ENCODE measurements around the gene SELENOM. TPM values are rescaled to one million over a fixed set of nuclear protein-coding genes. Genes with fewer than 3 reads are reported as not detected.
A peak's percentile ranks its signal among the peaks of the same experiment; 100 is the strongest.
"Not testable (repeated sequence)": the region's sequence is repeated elsewhere in the genome, so short reads cannot be mapped to it uniquely, and the experiment has no call there.

SELENOM gene
- total RNA-seq, 1 donor from 2014 or later, result 35.0 TPM

DNA sequence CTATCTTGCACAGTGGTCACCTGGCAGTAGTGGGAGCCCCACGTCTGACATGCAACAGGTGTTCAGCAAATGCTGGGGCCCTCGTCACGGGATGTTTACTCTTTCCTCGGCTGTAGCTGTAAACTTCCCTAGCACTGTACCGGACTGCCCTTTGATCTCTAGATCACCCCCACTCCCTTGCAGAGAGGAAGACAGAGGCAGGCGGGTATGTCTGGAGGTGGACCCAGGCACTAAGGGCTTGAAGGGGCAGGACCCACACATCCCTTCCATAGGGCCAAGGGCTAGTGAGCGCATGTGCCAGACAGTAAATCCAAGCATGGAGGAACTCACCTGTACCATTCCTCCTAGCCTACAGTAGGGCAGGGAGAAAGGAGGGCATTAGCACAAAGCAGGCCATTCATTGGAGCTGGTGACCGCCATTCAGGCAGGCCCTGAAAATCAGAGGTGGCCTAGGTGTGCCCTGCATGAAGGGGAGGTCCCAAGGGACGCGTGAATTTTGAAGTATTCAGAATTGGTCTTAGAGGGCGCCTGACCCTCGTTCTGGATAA, 28.2 kb downstream of the SELENOM start:
- Histone ChIP-seq H3K27me3 (ENCODE audit: control insufficient read depth, insufficient read depth, low read length) (no peaks in the 10 kb centered on the region), H3K4me3 (ENCODE audit: low read depth, low read length) (no peak overlapping the region), H3K36me3 (ENCODE audit: control insufficient read depth, insufficient read depth, low read length) (no peaks in the 10 kb centered on the region)
- TF ChIP-seq, protein P1, sequence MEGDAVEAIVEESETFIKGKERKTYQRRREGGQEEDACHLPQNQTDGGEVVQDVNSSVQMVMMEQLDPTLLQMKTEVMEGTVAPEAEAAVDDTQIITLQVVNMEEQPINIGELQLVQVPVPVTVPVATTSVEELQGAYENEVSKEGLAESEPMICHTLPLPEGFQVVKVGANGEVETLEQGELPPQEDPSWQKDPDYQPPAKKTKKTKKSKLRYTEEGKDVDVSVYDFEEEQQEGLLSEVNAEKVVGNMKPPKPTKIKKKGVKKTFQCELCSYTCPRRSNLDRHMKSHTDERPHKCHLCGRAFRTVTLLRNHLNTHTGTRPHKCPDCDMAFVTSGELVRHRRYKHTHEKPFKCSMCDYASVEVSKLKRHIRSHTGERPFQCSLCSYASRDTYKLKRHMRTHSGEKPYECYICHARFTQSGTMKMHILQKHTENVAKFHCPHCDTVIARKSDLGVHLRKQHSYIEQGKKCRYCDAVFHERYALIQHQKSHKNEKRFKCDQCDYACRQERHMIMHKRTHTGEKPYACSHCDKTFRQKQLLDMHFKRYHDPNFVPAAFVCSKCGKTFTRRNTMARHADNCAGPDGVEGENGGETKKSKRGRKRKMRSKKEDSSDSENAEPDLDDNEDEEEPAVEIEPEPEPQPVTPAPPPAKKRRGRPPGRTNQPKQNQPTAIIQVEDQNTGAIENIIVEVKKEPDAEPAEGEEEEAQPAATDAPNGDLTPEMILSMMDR (IDR thresholded peaks at IDR 0.05; ENCODE audit: insufficient read depth, low read length, severe bottlenecking), result no peak
- no peak for FAIRE-seq
- no peak for DNase-seq (ENCODE audit: low read depth)

DNA sequence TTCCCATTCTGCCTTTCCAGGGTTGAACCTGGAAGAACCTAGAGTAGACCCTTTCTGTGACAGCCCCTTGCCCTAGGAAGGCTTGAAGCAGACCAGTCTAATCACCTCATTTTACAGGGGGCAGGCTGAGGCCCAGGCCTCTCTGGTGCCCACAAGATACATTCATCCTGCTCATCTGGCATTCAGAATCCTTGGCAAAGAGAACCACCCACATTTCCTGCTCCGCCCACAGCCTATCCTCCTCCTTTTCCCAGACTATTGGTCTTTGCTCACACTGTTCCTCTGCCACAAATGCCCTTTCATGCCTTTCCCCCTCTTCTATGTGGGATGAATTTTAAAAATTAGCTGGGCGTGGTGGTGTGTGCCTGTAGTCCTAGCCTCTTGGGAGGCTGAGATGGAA, 29.0 kb downstream of the SELENOM start:
- H3K4me3 ChIP-seq (ENCODE audit: low read depth, low read length); DNase-seq (ENCODE audit: low read depth); H3K36me3 ChIP-seq (ENCODE audit: control insufficient read depth, insufficient read depth, low read length); H3K27me3 ChIP-seq (ENCODE audit: control insufficient read depth, insufficient read depth, low read length); FAIRE-seq: not testable (repeated sequence)

DNA sequence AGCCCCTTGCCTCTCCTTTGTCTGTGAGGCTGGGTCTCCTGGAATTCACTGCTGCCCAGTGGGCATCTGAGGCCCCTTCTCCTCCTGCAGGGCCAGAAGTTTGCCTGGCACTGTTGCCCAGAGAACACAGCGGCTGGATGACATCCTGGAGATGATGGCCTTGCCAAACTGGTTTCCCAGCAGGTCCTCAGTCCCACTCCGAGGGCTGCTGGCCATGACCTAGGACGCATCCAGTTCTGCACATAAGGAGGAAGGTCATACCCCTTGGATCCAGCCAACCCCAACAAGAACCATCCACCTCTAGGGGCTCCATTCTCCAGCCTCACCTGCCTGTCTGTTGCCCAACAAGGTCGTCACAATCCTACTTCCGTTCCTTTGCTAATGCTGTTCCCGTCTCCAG, 29.7 kb downstream of the SELENOM start:
- FAIRE-seq, result no peak
- H3K27me3 ChIP-seq (ENCODE audit: control insufficient read depth, insufficient read depth, low read length), result no peaks in the 10 kb centered on the region
- H3K36me3 ChIP-seq (ENCODE audit: control insufficient read depth, insufficient read depth, low read length), result no peaks in the 10 kb centered on the region
- TF ChIP-seq, protein P1 (IDR thresholded peaks at IDR 0.05; ENCODE audit: insufficient read depth, low read length, severe bottlenecking), result no peak
- H3K4me3 ChIP-seq (ENCODE audit: low read depth, low read length), result no peak overlapping the region
- no peak for DNase-seq (ENCODE audit: low read depth)

DNA sequence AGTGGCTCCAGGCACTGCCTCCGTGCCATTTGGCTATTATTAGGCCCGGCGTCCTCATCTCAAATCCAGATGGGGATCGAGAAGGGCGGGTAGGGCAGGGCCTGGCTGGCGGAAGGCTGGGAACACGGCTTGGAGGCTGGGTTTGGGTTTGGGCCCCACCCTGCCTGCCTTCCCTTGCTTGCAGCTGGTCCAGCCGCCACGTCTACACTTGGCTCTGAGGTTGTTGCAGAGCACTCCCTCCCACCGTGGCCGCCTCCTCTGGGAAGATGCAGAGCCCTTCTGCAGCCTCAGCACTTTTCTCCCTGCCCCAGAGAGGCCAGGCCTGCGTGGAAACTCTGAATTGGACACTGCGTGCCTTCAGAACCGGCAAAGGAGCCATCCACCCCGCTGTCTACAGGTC, 31.4 kb downstream of the SELENOM start:
- DNase-seq (ENCODE audit: low read depth), result no peak
- FAIRE-seq, result no peak
- Histone ChIP-seq H3K27me3 (ENCODE audit: control insufficient read depth, insufficient read depth, low read length) (no peaks in the 10 kb centered on the region), H3K36me3 (ENCODE audit: control insufficient read depth, insufficient read depth, low read length) (no peaks in the 10 kb centered on the region), H3K4me3 (ENCODE audit: low read depth, low read length) (no peak overlapping the region)
- TF ChIP-seq, protein P1 (IDR thresholded peaks at IDR 0.05; ENCODE audit: insufficient read depth, low read length, severe bottlenecking), result no peak

DNA sequence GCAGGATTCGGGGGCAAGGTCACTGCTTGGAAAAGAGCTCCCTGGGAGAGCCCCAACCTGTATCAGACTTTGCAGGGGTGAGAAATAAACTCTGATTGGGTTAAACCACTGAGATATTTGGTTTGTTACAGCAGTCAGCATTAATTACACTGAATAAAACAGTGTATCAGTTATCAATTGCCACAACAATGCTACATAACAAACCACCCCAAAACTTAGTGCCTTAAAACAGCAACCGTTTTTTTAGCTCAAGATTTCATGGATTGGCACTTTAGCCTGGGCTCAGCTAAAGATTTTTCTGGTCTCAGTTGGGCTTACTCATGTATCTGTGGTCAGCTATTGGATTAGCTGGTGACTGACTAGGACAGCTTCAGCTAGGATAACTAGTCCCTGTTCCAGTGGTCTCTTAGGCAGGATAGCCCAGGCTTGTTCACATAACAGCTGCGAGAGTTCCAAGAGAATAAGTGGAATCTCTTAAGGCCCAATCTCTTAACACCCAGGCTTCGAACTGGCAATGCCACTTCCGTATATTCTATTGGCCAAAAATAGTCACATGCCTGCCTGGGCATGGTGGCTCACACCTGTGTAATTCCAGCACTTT, 33.7 kb downstream of the SELENOM start:
- not testable (repeated sequence) for FAIRE-seq; H3K27me3 ChIP-seq (ENCODE audit: control insufficient read depth, insufficient read depth, low read length); DNase-seq (ENCODE audit: low read depth); H3K36me3 ChIP-seq (ENCODE audit: control insufficient read depth, insufficient read depth, low read length); H3K4me3 ChIP-seq (ENCODE audit: low read depth, low read length)

DNA sequence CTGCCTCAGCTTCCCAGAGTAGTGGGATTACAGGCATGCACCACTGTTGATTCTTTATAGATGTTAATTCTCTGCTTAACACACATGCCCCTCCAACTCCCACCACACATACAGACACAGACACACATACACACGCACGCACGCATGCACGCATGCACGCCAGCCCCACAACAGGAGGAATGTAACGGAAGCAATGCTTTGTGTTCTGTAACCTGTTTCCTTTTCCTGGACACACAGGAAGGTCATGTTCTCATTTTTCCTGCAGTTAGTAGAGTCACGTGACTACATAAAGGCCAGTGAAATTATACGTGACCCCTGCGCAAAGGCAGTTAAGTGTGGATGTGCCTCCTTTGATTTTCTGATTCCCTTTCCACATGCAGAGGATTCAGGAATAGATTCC, 34.2 kb downstream of the SELENOM start:
- not testable (repeated sequence) for H3K36me3 ChIP-seq (ENCODE audit: control insufficient read depth, insufficient read depth, low read length); H3K27me3 ChIP-seq (ENCODE audit: control insufficient read depth, insufficient read depth, low read length); FAIRE-seq; H3K4me3 ChIP-seq (ENCODE audit: low read depth, low read length); DNase-seq (ENCODE audit: low read depth)

DNA sequence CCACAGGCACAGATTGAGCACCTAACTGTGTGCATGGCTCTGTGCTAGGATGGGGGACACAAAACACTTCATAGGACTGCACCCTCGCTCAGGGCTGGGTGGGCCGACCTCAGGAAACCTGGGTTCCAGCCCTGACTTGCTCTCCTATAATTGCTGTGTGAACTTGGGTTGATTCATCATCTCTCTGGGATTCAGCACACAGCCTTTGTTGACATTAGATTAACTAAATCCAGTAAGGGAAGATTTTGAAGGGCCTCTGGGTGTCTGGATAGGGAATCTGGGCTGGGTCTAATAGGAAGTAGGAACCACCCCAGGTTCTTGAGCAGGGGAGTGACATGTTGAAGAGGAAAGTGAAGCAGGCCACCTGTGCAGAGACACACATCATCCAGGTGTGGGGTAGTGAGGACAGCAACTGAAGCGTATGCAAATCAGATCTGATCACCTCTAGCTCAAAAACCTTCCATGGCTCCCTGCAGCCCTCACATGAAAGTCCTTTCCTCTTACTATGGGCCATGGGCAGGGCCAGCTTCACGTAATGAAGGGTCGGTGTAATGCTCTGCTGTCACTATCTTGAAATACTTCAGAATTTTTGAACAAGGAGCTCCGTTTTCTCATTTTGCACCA, 37.6 kb downstream of the SELENOM start:
- not testable (repeated sequence) for FAIRE-seq; H3K4me3 ChIP-seq (ENCODE audit: low read depth, low read length); H3K27me3 ChIP-seq (ENCODE audit: control insufficient read depth, insufficient read depth, low read length); H3K36me3 ChIP-seq (ENCODE audit: control insufficient read depth, insufficient read depth, low read length)
- DNase-seq (ENCODE audit: low read depth), result peak; percentile 81

DNA sequence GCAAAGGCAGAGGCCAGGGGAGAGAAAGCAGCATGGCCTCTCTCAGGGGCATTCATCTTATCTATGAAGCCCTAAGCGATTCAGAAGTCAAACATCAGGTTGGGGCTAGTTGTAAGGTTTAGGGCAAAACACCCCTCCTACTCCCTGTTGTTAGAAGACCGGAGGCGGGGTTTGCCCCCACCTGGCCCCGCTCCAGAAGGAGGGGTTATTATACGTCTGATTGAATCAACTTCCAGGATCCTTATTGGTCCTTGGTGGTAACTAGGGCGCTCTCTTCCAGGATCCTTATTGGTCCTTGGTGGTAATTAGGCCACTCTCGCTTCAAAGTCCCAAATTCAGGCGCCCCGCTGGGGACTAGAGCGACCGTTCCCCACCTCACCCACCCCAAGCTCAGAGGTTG, 38.4 kb downstream of the SELENOM start:
- FAIRE-seq (no peak), DNase-seq (ENCODE audit: low read depth) (no peak)
- TF ChIP-seq, protein P1 (IDR thresholded peaks at IDR 0.05; ENCODE audit: insufficient read depth, low read length, severe bottlenecking), result no peak
- Histone ChIP-seq H3K27me3 (ENCODE audit: control insufficient read depth, insufficient read depth, low read length) (no peaks in the 10 kb centered on the region), H3K4me3 (ENCODE audit: low read depth, low read length) (no peak overlapping the region), H3K36me3 (ENCODE audit: control insufficient read depth, insufficient read depth, low read length) (no peaks in the 10 kb centered on the region)

All from bronchial epithelial cell (primary cell).